Endothelial cell of umbilical vein (primary cell): ENCODE measurements around the gene PEX5L. TPM values are rescaled to one million over a fixed set of nuclear protein-coding genes. Genes with fewer than 3 reads are reported as not detected.

Source experiments
- BruUV-seq: library from RNA; stranded (reverse); fragments of 400-500 nt; replicated peaks from 2 replicates; lab custom pipeline; 2021; lab: Mats Ljungman, UMichigan
- CTCF ChIA-PET: fragments of 300-600, 350-600 bp; sonication (Branson Sonifier 250); formaldehyde crosslinking; loops from one replicate; lab custom pipeline; 2021; ENCODE audit warnings: antibody characterized with exemption, inconsistent platforms; lab: Charles Lee
- POLR2A ChIA-PET: fragments of 300-600, 350-600 bp; sonication (Branson Sonifier 250); formaldehyde crosslinking; loops from one replicate; lab custom pipeline; 2021; ENCODE audit warnings: antibody characterized with exemption, inconsistent platforms; lab: Charles Lee
- DNase-seq: peaks from one replicate; pipeline ENCODE4 v3.0.0-alpha.2; 2011; ENCODE audit warnings: low read depth, low spot score
- FAIRE-seq: peaks from 2 replicates; lab custom pipeline; 2011; peaks lifted over from hg19 to GRCh38; lab: Jason Lieb, UNC
- H2AFZ ChIP-seq: 2 replicates; pipeline ENCODE4 v1.6.0; 2012; ENCODE audit warnings: low read depth, low read length, control low read depth, inconsistent platforms
- H3K27ac ChIP-seq: 2 replicates; pipeline ENCODE4 v1.5.1; 2011; ENCODE audit warnings: low read depth, mild to moderate bottlenecking, control low read depth, low read length, moderate library complexity; ENCODE audit not compliant: insufficient read depth
- H3K27me3 ChIP-seq, 2 experiments: 2 replicates each; pipeline versions ENCODE4 v1.6.0 to v1.6.1; 2011; ENCODE audit warnings: low read length in 2 of 2, mixed read lengths in 1 of 2; ENCODE audit not compliant: control insufficient read depth in 2 of 2, insufficient read depth in 2 of 2
- H3K36me3 ChIP-seq, 2 experiments: 2 replicates in 1 of 2; 3 replicates in 1 of 2; pipeline ENCODE4 v1.5.1; 2011; ENCODE audit warnings: low read length in 2 of 2, mild to moderate bottlenecking in 1 of 2, moderate library complexity in 1 of 2; ENCODE audit not compliant: control insufficient read depth in 2 of 2, insufficient read depth in 2 of 2; ENCODE audit errors: extremely low read depth in 1 of 2
- H3K4me1 ChIP-seq: 3 replicates; pipeline ENCODE4 v1.5.1; 2011; ENCODE audit warnings: mild to moderate bottlenecking, low read length; ENCODE audit not compliant: control insufficient read depth, insufficient read depth; ENCODE audit errors: extremely low read depth
- H3K4me2 ChIP-seq: 2 replicates; pipeline ENCODE4 v1.6.1; 2011; ENCODE audit warnings: low read length, control low read depth, mixed read lengths; ENCODE audit not compliant: insufficient read depth
- H3K4me3 ChIP-seq, 3 experiments: fragments of 200-600 bp in 1 of 3; sonication (generic), shearing (Covaris generic) in 1 of 3; replicated peaks in 1 of 3; 2 replicates each; pipeline ENCODE4 v1.5.1; 2011 to 2016; ENCODE audit warnings: control low read depth in 3 of 3, low read length in 3 of 3, mild to moderate bottlenecking in 2 of 3, inconsistent platforms in 1 of 3, low read depth in 1 of 3, moderate library complexity in 1 of 3; ENCODE audit not compliant: insufficient read depth in 1 of 3
- H3K79me2 ChIP-seq: 2 replicates; pipeline ENCODE4 v1.6.0; 2012; ENCODE audit warnings: low read length, inconsistent platforms; ENCODE audit not compliant: control insufficient read depth, insufficient read depth
- H3K9ac ChIP-seq: replicated peaks from 2 replicates; pipeline ENCODE3; 2011; ENCODE audit warnings: low read length, control low read depth; ENCODE audit not compliant: insufficient read depth; ENCODE audit errors: extremely low read depth
- H3K9me1 ChIP-seq: replicated peaks from 3 replicates; pipeline ENCODE4 v1.6.0; 2011; ENCODE audit warnings: mild to moderate bottlenecking, low read length; ENCODE audit not compliant: control insufficient read depth, insufficient read depth; ENCODE audit errors: extremely low read depth
- H3K9me3 ChIP-seq: replicated peaks from 2 replicates; pipeline ENCODE4 v1.5.1; 2012; ENCODE audit warnings: low read length, inconsistent platforms; ENCODE audit not compliant: control insufficient read depth, insufficient read depth
- H4K20me1 ChIP-seq: replicated peaks from 2 replicates; pipeline ENCODE3; 2011; ENCODE audit warnings: mild to moderate bottlenecking, low read length; ENCODE audit not compliant: control insufficient read depth, insufficient read depth; ENCODE audit errors: extremely low read depth
- CTCF ChIP-seq, 2 donors: IDR thresholded peaks; 1 replicate in 1 of 2; 2 replicates in 1 of 2; pipeline ENCODE4 v1.5.1; 2011; ENCODE audit warnings: low read length in 2 of 2, mild to moderate bottlenecking in 2 of 2, moderate library complexity in 2 of 2, control low read depth in 1 of 2, inconsistent platforms in 1 of 2, low read depth in 1 of 2; ENCODE audit not compliant: insufficient read depth in 1 of 2; ENCODE audit errors: extremely low read depth in 1 of 2
- EZH2 ChIP-seq: IDR thresholded peaks from 2 replicates; pipeline ENCODE4 v1.6.1; 2012; ENCODE audit warnings: borderline replicate concordance, low read depth, mild to moderate bottlenecking, moderate library complexity, low read length, inconsistent platforms; ENCODE audit not compliant: severe bottlenecking
- FOS ChIP-seq: IDR thresholded peaks from 2 replicates; pipeline ENCODE4 v1.6.1; 2011; ENCODE audit warnings: mild to moderate bottlenecking, low read length, moderate library complexity, borderline replicate concordance; ENCODE audit not compliant: insufficient read depth
- GATA2 ChIP-seq: IDR thresholded peaks from 2 replicates; pipeline ENCODE4 v1.7.0; 2011; ENCODE audit warnings: low read depth, mild to moderate bottlenecking, moderate library complexity, mixed read lengths, low read length; ENCODE audit not compliant: insufficient read length, insufficient read depth
- JUN ChIP-seq: IDR thresholded peaks from 2 replicates; pipeline ENCODE4 v1.6.1; 2011; ENCODE audit warnings: borderline replicate concordance, low read depth; ENCODE audit not compliant: insufficient read length, insufficient read depth
- MYC ChIP-seq: IDR thresholded peaks from one replicate; pipeline ENCODE4 v1.6.1; 2011; ENCODE audit warnings: mild to moderate bottlenecking, low read depth, low read length
- POLR2A ChIP-seq: IDR thresholded peaks from 2 replicates; pipeline ENCODE4 v1.6.1; 2012; ENCODE audit warnings: low read depth, mild to moderate bottlenecking, control low read depth, low read length
- POLR2AphosphoS5 ChIP-seq: IDR thresholded peaks from 2 replicates; pipeline ENCODE4 v1.6.1; 2012; ENCODE audit warnings: low read depth, mild to moderate bottlenecking, control low read depth, low read length, moderate library complexity; ENCODE audit not compliant: insufficient read depth
- dilution Hi-C: fragments of 300-500 bp; cut with MboI; formaldehyde crosslinking; loops from one replicate; pipeline ENCODE4 v1.15.0; 2019; ENCODE audit warnings: low sequenced_read_pairs; ENCODE audit not compliant: extremely low pct_ligation_motif_present
- intact Hi-C: fragments of 100-400 bp; cut with micrococcal nuclease; formaldehyde crosslinking; loops from one replicate; pipeline ENCODE4 v1.10.0; 2022
- polyA plus RNA-seq, 4 experiments: library from polyadenylated mRNA; depleted of rRNA in 3 of 4; stranded (reverse) in 3 of 4; unstranded in 1 of 4; fragments of >200 nt; gene quantifications; 2 replicates each; pipeline versions ENCODE4 v1.2.1 to v1.2.3, GENCODE V29; 2011 to 2012; ENCODE audit warnings: missing spikeins in 1 of 4
- total RNA-seq: library from RNA; stranded (reverse); gene quantifications from 2 replicates; pipeline ENCODE4 v1.2.3, GENCODE V29; 2021
- TF ChIP-seq, protein P1 (sequence below): IDR thresholded peaks from 2 replicates; pipeline ENCODE4 v1.6.1; 2011; ENCODE audit not compliant: insufficient read depth, insufficient read length

Gene PEX5L
- total and polyA plus RNA-seq, 2 donors (not counting 3 experiments of a cell fraction or from before 2014, with no cell fraction given), result not detected

- no peak overlapping the region for H2AFZ ChIP-seq
- no peak for TF ChIP-seq CTCF (IDR thresholded peaks at IDR 0.05; ENCODE audit: extremely low read depth in 1 of 2, insufficient read depth in 1 of 2, low read depth in 1 of 2, low read length in 2 of 2)
- TF ChIP-seq POLR2A, result no peak
- TF ChIP-seq, protein P1, sequence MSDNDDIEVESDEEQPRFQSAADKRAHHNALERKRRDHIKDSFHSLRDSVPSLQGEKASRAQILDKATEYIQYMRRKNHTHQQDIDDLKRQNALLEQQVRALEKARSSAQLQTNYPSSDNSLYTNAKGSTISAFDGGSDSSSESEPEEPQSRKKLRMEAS, result no peak
- no peak for TF ChIP-seq EZH2
- TF ChIP-seq GATA2, result no peak
- TF ChIP-seq POLR2AphosphoS5, result no peak
- TF ChIP-seq FOS, result no peak
- no peak for TF ChIP-seq MYC
- no peak for TF ChIP-seq JUN
- no peaks in the 10 kb centered on the region for H3K27me3 ChIP-seq
- FAIRE-seq (no peak), DNase-seq (no peak)
- no peaks in the 10 kb centered on the region for H4K20me1 ChIP-seq
- H3K4me2 ChIP-seq, result no peak overlapping the region
- BruUV-seq, result no TSS peak
- H3K9me1 ChIP-seq, result no peaks in the 10 kb centered on the region
- peaks cover 0 to 3% of the 10 kb centered on the region in 2 experiments for H3K36me3 ChIP-seq
- CTCF ChIA-PET, result interaction anchor here (1.9 kb wide), 1 partner anchor 36 kb away, joined by 5 read pairs; no protein-coding TSS in a partner anchor
- no peak overlapping the region for H3K27ac ChIP-seq
- intact Hi-C loops, result no loop called here
- H3K79me2 ChIP-seq, result no peaks in the 10 kb centered on the region
- POLR2A ChIA-PET, result no interaction called here
- no peaks in the 10 kb centered on the region for H3K9me3 ChIP-seq
- H3K4me1 ChIP-seq, result peaks cover 3% of the 10 kb centered on the region
- dilution Hi-C loops, result no loop called here
- no peak overlapping the region for H3K9ac ChIP-seq
- no peak overlapping the region for H3K4me3 ChIP-seq
These were observed 261.2 kb downstream of the PEX5L start for GRCh38 chr3:179775416-179776122.
